Nephron progenitor cell (in vitro differentiated cells): ENCODE measurements around the gene CSTPP1.

ENCODE experiments used
- DNase-seq: peaks from one replicate; pipeline ENCODE4 v3.0.0; 2021
- H3K27ac Mint-ChIP-seq: 2 replicates; pipeline ENCODE4 v1.8.0; 2021; ENCODE audit warnings: mild to moderate bottlenecking, moderate library complexity, mixed read lengths
- H3K27me3 Mint-ChIP-seq: 2 replicates; pipeline ENCODE4 v1.8.0; 2021; ENCODE audit warnings: mild to moderate bottlenecking, low read depth, mixed read lengths; ENCODE audit not compliant: poor library complexity
- H3K36me3 Mint-ChIP-seq: 2 replicates; pipeline ENCODE4 v1.8.0; 2021; ENCODE audit warnings: low read depth, mixed read lengths
- H3K4me1 Mint-ChIP-seq: 2 replicates; pipeline ENCODE4 v1.8.0; 2021; ENCODE audit warnings: mixed read lengths
- H3K4me3 Mint-ChIP-seq: 2 replicates; pipeline ENCODE4 v1.8.0; 2021; ENCODE audit warnings: mild to moderate bottlenecking, moderate library complexity, mixed read lengths
- H3K9me3 Mint-ChIP-seq: 2 replicates; pipeline ENCODE4 v1.8.0; 2021; ENCODE audit warnings: mild to moderate bottlenecking, moderate library complexity, mixed read lengths
- TF ChIP-seq, protein P1 (sequence below): fragments of 200-600 bp; sonication (generic); IDR thresholded peaks from 2 replicates; pipeline ENCODE4 v1.5.0; 2021; ENCODE audit warnings: antibody characterized with exemption

CSTPP1 gene, protein sequence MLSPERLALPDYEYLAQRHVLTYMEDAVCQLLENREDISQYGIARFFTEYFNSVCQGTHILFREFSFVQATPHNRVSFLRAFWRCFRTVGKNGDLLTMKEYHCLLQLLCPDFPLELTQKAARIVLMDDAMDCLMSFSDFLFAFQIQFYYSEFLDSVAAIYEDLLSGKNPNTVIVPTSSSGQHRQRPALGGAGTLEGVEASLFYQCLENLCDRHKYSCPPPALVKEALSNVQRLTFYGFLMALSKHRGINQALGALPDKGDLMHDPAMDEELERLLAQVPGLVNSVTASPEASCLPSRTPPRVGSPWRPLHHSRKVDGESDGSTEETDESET

GRCh38 chr11:46936138-46937110 lies at the start of gene CSTPP1:
TSS of gene CSTPP1 (plus strand) at chr11:46936761. CDS start at chr11:46936806, 45 bp downstream.
- peak within 1 kb of the TSS; percentile 97 for H3K4me3 Mint-ChIP-seq
- peaks cover 15% of the 10 kb centered on the region for H3K27me3 Mint-ChIP-seq
- peak; percentile 95 for DNase-seq
- peaks cover 14% of the 10 kb centered on the region for H3K36me3 Mint-ChIP-seq
- peak within 1 kb of the TSS; percentile 96 for H3K27ac Mint-ChIP-seq
- peaks cover 27% of the 10 kb centered on the region for H3K4me1 Mint-ChIP-seq
- TF ChIP-seq, protein P1, sequence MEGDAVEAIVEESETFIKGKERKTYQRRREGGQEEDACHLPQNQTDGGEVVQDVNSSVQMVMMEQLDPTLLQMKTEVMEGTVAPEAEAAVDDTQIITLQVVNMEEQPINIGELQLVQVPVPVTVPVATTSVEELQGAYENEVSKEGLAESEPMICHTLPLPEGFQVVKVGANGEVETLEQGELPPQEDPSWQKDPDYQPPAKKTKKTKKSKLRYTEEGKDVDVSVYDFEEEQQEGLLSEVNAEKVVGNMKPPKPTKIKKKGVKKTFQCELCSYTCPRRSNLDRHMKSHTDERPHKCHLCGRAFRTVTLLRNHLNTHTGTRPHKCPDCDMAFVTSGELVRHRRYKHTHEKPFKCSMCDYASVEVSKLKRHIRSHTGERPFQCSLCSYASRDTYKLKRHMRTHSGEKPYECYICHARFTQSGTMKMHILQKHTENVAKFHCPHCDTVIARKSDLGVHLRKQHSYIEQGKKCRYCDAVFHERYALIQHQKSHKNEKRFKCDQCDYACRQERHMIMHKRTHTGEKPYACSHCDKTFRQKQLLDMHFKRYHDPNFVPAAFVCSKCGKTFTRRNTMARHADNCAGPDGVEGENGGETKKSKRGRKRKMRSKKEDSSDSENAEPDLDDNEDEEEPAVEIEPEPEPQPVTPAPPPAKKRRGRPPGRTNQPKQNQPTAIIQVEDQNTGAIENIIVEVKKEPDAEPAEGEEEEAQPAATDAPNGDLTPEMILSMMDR, result no peak
- H3K9me3 Mint-ChIP-seq, result peaks cover 4% of the 10 kb centered on the region

GRCh38 chr11:46888636-46889035 lies 47.9 kb upstream of the CSTPP1 start:
- Mint-ChIP-seq H3K27me3 (no peaks in the 10 kb centered on the region), H3K36me3 (peaks cover 64% of the 10 kb centered on the region), H3K9me3 (no peaks in the 10 kb centered on the region), H3K4me3 (no peak overlapping the region), H3K4me1 (no peaks in the 10 kb centered on the region), H3K27ac (no peak overlapping the region)
- no peak for DNase-seq
- TF ChIP-seq, protein P1, result no peak

GRCh38 chr11:46889251-46889650 lies 47.3 kb upstream of the CSTPP1 start:
- no peak overlapping the region for H3K4me3 Mint-ChIP-seq
- H3K36me3 Mint-ChIP-seq, result peaks cover 61% of the 10 kb centered on the region
- no peak for DNase-seq
- no peak overlapping the region for H3K27ac Mint-ChIP-seq
- no peaks in the 10 kb centered on the region for H3K9me3 Mint-ChIP-seq
- no peaks in the 10 kb centered on the region for H3K27me3 Mint-ChIP-seq
- TF ChIP-seq, protein P1, result no peak
- no peaks in the 10 kb centered on the region for H3K4me1 Mint-ChIP-seq

DNA sequence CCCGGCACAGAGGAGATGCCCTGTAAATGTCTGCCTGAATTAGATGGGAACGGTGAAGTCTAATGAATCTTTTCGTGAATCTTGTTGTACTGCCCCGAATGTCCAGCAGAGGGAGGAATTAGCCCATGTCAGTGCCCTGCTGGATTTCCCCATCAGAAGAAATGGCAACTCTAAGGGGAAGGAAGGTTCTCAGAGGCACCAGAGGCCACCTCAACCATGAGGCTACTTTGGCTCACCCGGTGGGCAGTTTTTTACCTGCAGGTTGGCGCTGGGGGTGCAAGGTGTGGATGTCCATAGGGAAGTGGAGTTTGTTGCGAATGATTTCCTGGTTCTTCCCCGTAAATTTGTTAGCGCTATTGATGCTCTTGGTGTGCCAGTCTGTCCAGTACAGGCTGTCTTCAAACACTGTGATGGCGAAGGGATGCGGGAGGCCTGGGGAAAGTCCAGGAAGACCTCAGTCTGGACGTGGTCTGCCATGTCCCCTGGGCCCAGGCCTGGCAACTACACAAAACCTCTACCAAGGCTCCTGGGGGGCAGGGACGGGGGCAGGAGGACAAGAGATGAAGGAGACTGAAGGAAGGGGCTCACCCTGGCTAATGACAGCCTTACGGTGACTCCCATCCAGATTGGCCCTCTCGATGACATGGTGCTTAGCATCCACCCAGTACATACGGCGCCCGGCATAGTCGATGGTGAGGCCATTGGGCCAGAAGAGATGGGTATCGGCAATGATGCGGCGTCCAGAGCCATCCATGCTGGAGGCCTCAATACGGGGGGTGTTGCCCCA lies 46.7 kb upstream of the CSTPP1 start:
- H3K9me3 Mint-ChIP-seq, result no peaks in the 10 kb centered on the region
- H3K4me1 Mint-ChIP-seq, result no peaks in the 10 kb centered on the region
- H3K27me3 Mint-ChIP-seq, result no peaks in the 10 kb centered on the region
- peaks cover 64% of the 10 kb centered on the region for H3K36me3 Mint-ChIP-seq
- peak overlapping the region; percentile 86 for H3K27ac Mint-ChIP-seq
- no peak overlapping the region for H3K4me3 Mint-ChIP-seq
- TF ChIP-seq, protein P1, result peak; percentile 80
- DNase-seq, result peak; percentile 83

DNA sequence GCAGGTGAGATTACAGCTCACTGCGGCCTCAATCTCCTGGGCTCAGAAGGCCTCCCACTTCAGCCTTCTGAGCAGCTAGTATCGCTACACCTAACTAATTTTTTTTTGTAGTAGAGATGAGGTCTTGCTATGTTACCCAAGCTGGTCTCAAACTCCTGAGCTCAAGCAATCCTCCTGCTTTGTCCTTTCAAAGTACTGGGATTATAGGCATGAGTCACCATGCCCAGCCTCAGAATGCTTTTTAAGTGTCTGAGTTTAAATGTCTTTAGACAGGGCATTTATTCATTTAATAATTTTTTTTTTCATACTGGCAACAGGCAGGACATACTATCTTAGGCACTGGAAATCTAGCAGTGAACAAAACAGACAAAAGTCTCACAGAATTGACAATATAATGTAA lies 45.9 kb upstream of the CSTPP1 start:
- Mint-ChIP-seq H3K9me3 (no peaks in the 10 kb centered on the region), H3K27me3 (no peaks in the 10 kb centered on the region), H3K4me1 (no peaks in the 10 kb centered on the region), H3K36me3 (peaks cover 65% of the 10 kb centered on the region), H3K27ac (no peak overlapping the region), H3K4me3 (no peak overlapping the region)
- TF ChIP-seq, protein P1, result no peak
- no peak for DNase-seq
